K562 (cell line): ENCODE results near the gene PUS7L. TPM values are rescaled to one million over a fixed set of nuclear protein-coding genes. Genes with fewer than 3 reads are reported as not detected.

Experiments
- ATAC-seq: fragments of 200-7000 bp; cut with Tn5 transposase; 3 replicates; pipeline ENCODE4 v1.9.1; 2020; ENCODE audit warnings: moderate library complexity
- BruUV-seq: library from RNA; stranded (reverse); fragments of 400-500 nt; replicated peaks from 2 replicates; lab custom pipeline; 2021; lab: Mats Ljungman, UMichigan
- CTCF ChIA-PET: fragments of 300-600 bp; formaldehyde crosslinking; extraction: SDS; loops from one replicate; lab custom pipeline; 2021; ENCODE audit warnings: low intra/inter-chr PET ratio; lab: Yijun Ruan, JAX
- POLR2A ChIA-PET: fragments of 300-600, 350-650 bp; sonication (Branson Sonifier 250); formaldehyde crosslinking; extraction: SDS; loops from one replicate; lab custom pipeline; 2021; ENCODE audit warnings: antibody characterized with exemption, inconsistent platforms; lab: Yijun Ruan, JAX
- DNase-seq, 4 experiments: peaks; one replicate each; pipeline versions ENCODE4 v3.0.0 to v3.0.0-alpha.2; 2011 to 2018; ENCODE audit warnings: low spot score in 3 of 4, mixed read lengths in 3 of 4; ENCODE audit errors: extremely low read depth in 1 of 4
- FAIRE-seq: peaks from 2 replicates; lab custom pipeline; 2011; peaks lifted over from hg19 to GRCh38; lab: Jason Lieb, UNC
- H2AFZ ChIP-seq: 2 replicates; pipeline ENCODE4 v1.6.0; 2011; ENCODE audit warnings: low read depth, low read length, control low read depth, inconsistent platforms
- H3K27ac ChIP-seq: fragments of 200-600 bp; 3 replicates; pipeline ENCODE4 v1.8.0; 2011; ENCODE audit warnings: low read depth, mild to moderate bottlenecking, control low read depth, inconsistent platforms, low read length, moderate library complexity, mixed read lengths; ENCODE audit errors: extremely low read depth
- H3K27me3 ChIP-seq, 2 experiments: fragments of 300-600 bp in 1 of 2; 2 replicates in 1 of 2; 3 replicates in 1 of 2; pipeline versions ENCODE4 v1.6.0 to v1.8.0; 2011; ENCODE audit warnings: inconsistent platforms in 2 of 2, low read length in 2 of 2, mild to moderate bottlenecking in 1 of 2, mixed read lengths in 1 of 2, moderate library complexity in 1 of 2; ENCODE audit not compliant: control insufficient read depth in 2 of 2, insufficient read depth in 2 of 2
- H3K36me3 ChIP-seq: fragments of 300-600 bp; 3 replicates; pipeline ENCODE4 v1.8.0; 2011; ENCODE audit warnings: mild to moderate bottlenecking, low read length, inconsistent platforms; ENCODE audit not compliant: control insufficient read depth, insufficient read depth
- H3K4me1 ChIP-seq, 2 experiments: fragments of 200-600 bp in 1 of 2; replicated peaks in 1 of 2; 2 replicates in 1 of 2; 3 replicates in 1 of 2; pipeline versions ENCODE4 v1.5.1 to v1.8.0; 2011; ENCODE audit warnings: inconsistent platforms in 2 of 2, low read length in 2 of 2, mild to moderate bottlenecking in 1 of 2, mixed read lengths in 1 of 2, moderate library complexity in 1 of 2; ENCODE audit not compliant: control insufficient read depth in 2 of 2, insufficient read depth in 2 of 2
- H3K4me2 ChIP-seq: 2 replicates; pipeline ENCODE4 v1.6.1; 2011; ENCODE audit warnings: low read length, control low read depth, inconsistent platforms, mixed read lengths; ENCODE audit not compliant: insufficient read depth
- H3K4me3 ChIP-seq: fragments of 200-600 bp; sonication (generic), shearing (Covaris generic); 2 replicates; pipeline ENCODE4 v1.5.1; 2016; ENCODE audit warnings: control low read depth, inconsistent platforms
- H3K79me2 ChIP-seq: fragments of 200-600 bp; 3 replicates; pipeline ENCODE4 v1.8.0; 2011; ENCODE audit warnings: low read length, inconsistent platforms; ENCODE audit not compliant: control insufficient read depth, insufficient read depth
- H3K9ac ChIP-seq, 2 experiments: 2 replicates each; pipeline versions ENCODE4 v1.6.0 to v1.6.1; 2011; ENCODE audit warnings: low read depth in 2 of 2, low read length in 2 of 2, control low read depth in 1 of 2, inconsistent platforms in 1 of 2, mild to moderate bottlenecking in 1 of 2, mixed read lengths in 1 of 2; ENCODE audit not compliant: insufficient read depth in 1 of 2
- H3K9me1 ChIP-seq: one replicate; pipeline ENCODE4 v1.6.0; 2011; ENCODE audit warnings: inconsistent platforms, mild to moderate bottlenecking, low read length, moderate library complexity; ENCODE audit not compliant: control insufficient read depth, insufficient read depth
- H3K9me3 ChIP-seq: replicated peaks from 2 replicates; pipeline ENCODE4 v1.5.1; 2011; ENCODE audit warnings: low read depth, low read length, inconsistent platforms; ENCODE audit not compliant: control insufficient read depth, insufficient read depth
- H4K20me1 ChIP-seq: replicated peaks from 2 replicates; pipeline ENCODE4 v1.6.1; 2011; ENCODE audit warnings: low read length, inconsistent platforms, mixed read lengths; ENCODE audit not compliant: control insufficient read depth, insufficient read depth
- CSDE1 ChIP-seq, 2 experiments: fragments of 450-650 bp; IDR thresholded peaks; 2 replicates each; pipeline ENCODE4 v1.6.1; 2016; ENCODE audit warnings: mild to moderate bottlenecking in 1 of 2
- ERF ChIP-seq: fragments of 450-650 bp; formaldehyde crosslinking; IDR thresholded peaks from 2 replicates; pipeline ENCODE4 v1.4.0; 2020; ENCODE audit warnings: mild to moderate bottlenecking, mixed read lengths
- FOXJ2 ChIP-seq: fragments of 200-800 bp; sonication (Bioruptor generic); IDR thresholded peaks from 2 replicates; pipeline ENCODE4 v1.6.1; 2016; ENCODE audit warnings: missing genetic modification characterization, missing compliant biosample characterization
- FOXP1 ChIP-seq: sonication (generic); formaldehyde crosslinking; IDR thresholded peaks from 2 replicates; pipeline ENCODE4 v1.8.0; 2022; ENCODE audit warnings: mild to moderate bottlenecking, missing genetic modification reagents
- MCM5 ChIP-seq: fragments of 450-650 bp; IDR thresholded peaks from 2 replicates; pipeline ENCODE4 v1.6.1; 2016; ENCODE audit warnings: low read depth
- NFATC3 ChIP-seq: fragments of 450-650 bp; IDR thresholded peaks from 2 replicates; pipeline ENCODE4 v1.6.1; 2017; ENCODE audit warnings: mild to moderate bottlenecking
- SRSF3 ChIP-seq: fragments of 200-400 bp; formaldehyde crosslinking; IDR thresholded peaks from 2 replicates; pipeline ENCODE4 v1.6.1; 2016; ENCODE audit warnings: mild to moderate bottlenecking, low read length, moderate library complexity; ENCODE audit not compliant: insufficient read depth
- SRSF9 ChIP-seq: fragments of 200-400 bp; formaldehyde crosslinking; IDR thresholded peaks from 2 replicates; pipeline ENCODE4 v1.6.1; 2017; ENCODE audit warnings: low read depth, low read length, borderline replicate concordance
- ZKSCAN3 ChIP-seq: fragments of 250-450 bp; sonication (Bioruptor Pico); IDR thresholded peaks from 2 replicates; pipeline ENCODE4 v1.4.0; 2020
- ZKSCAN8 ChIP-seq: fragments of 200-800 bp; sonication (Bioruptor generic); IDR thresholded peaks from 2 replicates; pipeline ENCODE4 v1.6.1; 2016; ENCODE audit warnings: missing genetic modification characterization, missing compliant biosample characterization
- ZNF347 ChIP-seq: fragments of 450-650 bp; formaldehyde crosslinking; IDR thresholded peaks from 2 replicates; pipeline ENCODE4 v1.4.0; 2020; ENCODE audit warnings: low read depth, mild to moderate bottlenecking, moderate library complexity
- WGBS: fragments of 100-300 bp; shearing (Covaris generic); methylation state at CpG from one replicate; pipeline ENCODE4 v1.1.6; 2016; ENCODE audit warnings: low coverage, mixed read lengths; ENCODE audit not compliant: insufficient coverage; ENCODE audit errors: missing lambda C conversion rate; 5-methylcytosine and 5-hydroxymethylcytosine counted together
- in situ Hi-C: fragments of 300-500 bp; cut with MboI; formaldehyde crosslinking; loops from 4 replicates; pipeline ENCODE4 v1.15.0; 2018; ENCODE audit warnings: inconsistent platforms, mixed read lengths
- intact Hi-C: fragments of 100-400 bp; cut with micrococcal nuclease; formaldehyde crosslinking; loops from 2 replicates; pipeline ENCODE4 v1.14.2; 2022
- polyA plus RNA-seq, 8 experiments: library from polyadenylated mRNA; depleted of rRNA in 4 of 8; stranded (reverse) in 5 of 8; unstranded in 3 of 8; fragments of >200 nt; fragmentation: Nextera tagmentation in 2 of 8; fragmentation: Illumina TruSeq in 1 of 8; extraction: Ambion mirVana in 2 of 8; extraction: Trizol in 1 of 8; gene quantifications; 2 replicates each; pipeline versions ENCODE4 v1.2.1 to v1.2.3, GENCODE V29; 2011 to 2014; ENCODE audit warnings: inconsistent platforms in 1 of 8, missing spikeins in 1 of 8
- total RNA-seq, 7 experiments: library from RNA; depleted of rRNA in 6 of 7; stranded (reverse); fragments of >200 nt in 6 of 7; fragmentation: Illumina TruSeq in 2 of 7; extraction: Trizol in 2 of 7; gene quantifications; 2 replicates each; pipeline versions ENCODE4 v1.2.1 to v1.2.3, GENCODE V29; 2011 to 2021; ENCODE audit warnings: low replicate concordance in 1 of 7
- TF ChIP-seq, protein P1 (sequence below): fragments of 450-650 bp; IDR thresholded peaks from 2 replicates; pipeline ENCODE4 v1.6.1; 2016; ENCODE audit warnings: missing biosample characterization, missing genetic modification characterization
- TF ChIP-seq, protein P2 (sequence below): IDR thresholded peaks from 3 replicates; pipeline ENCODE4 v1.6.1; 2011; ENCODE audit warnings: borderline replicate concordance, mild to moderate bottlenecking, moderate library complexity; ENCODE audit not compliant: insufficient read length; ENCODE audit errors: extremely low read depth
- TF ChIP-seq, protein P3 (sequence below): IDR thresholded peaks from 2 replicates; pipeline ENCODE4 v1.6.1; 2012; ENCODE audit warnings: low read depth, low read length, improper control_type of control experiment, borderline replicate concordance
- TF ChIP-seq, protein P4 (sequence below): fragments of 250-450 bp; sonication (Bioruptor Pico); IDR thresholded peaks from 2 replicates; pipeline ENCODE4 v1.8.0; 2022; ENCODE audit warnings: inconsistent platforms, mild to moderate bottlenecking, moderate library complexity, borderline replicate concordance

PUS7L gene
- total and polyA plus RNA-seq, 9 of the 15 experiments (the other 6 are each of a cell fraction or from before 2014, with no cell fraction given), result 10.8 to 53.3 (median 25.2) TPM

DNA sequence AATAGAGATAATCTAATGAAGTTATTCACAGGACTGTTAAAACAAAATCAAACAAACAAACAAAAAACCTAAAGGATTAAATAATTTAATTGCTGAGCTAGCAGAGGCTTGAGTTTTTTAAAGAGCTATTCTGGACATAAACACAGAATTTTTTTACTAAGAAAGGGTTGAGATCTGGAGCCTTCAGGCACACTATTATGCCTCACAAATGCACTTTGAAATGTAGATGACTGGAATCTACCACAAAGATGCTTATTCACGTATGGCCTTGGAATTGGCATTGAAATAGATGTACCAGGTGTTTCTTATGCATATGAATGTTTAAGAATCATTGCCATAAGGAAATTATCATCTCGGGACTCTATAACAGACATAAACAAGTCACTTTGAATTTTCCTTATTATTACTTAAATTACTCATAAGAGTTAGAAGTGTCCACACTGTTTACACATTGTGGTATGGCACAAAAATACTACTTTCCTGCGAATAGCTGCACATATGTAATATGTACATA, 21.6 kb downstream of the PUS7L start (continued):
- TF ChIP-seq FOXP1, result no peak
- TF ChIP-seq, protein P1, sequence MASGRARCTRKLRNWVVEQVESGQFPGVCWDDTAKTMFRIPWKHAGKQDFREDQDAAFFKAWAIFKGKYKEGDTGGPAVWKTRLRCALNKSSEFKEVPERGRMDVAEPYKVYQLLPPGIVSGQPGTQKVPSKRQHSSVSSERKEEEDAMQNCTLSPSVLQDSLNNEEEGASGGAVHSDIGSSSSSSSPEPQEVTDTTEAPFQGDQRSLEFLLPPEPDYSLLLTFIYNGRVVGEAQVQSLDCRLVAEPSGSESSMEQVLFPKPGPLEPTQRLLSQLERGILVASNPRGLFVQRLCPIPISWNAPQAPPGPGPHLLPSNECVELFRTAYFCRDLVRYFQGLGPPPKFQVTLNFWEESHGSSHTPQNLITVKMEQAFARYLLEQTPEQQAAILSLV (tag), result no peak
- no peak for TF ChIP-seq ZKSCAN8

DNA sequence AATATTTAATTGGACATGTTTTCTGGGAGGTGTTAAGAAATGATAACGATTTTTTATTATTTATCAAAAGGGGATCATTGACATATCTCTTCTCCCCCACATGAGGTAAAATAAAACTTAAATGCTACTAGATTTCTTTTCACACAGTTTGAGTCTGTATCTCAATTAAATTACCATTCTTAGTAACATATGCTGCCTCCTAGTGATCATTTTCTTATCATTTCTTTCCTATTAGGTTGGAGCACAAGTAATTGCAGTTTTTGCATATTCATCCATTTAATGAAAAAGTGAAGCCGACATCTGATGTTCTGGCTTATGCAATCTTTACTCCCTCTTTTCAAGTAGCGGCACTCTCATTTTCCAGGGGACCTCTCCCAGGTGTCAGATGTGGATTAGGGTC, 24.9 kb downstream of the PUS7L start:
- CTCF ChIA-PET, result no interaction called here
- Histone ChIP-seq H3K9ac (no peak overlapping the region), H3K79me2 (no peaks in the 10 kb centered on the region), H3K4me2 (no peak overlapping the region), H3K27ac (no peak overlapping the region), H3K36me3 (peaks cover 80% of the 10 kb centered on the region), H3K4me3 (no peak overlapping the region), H3K27me3 (no peaks in the 10 kb centered on the region), H2AFZ (no peak overlapping the region), H3K4me1 (no peaks in the 10 kb centered on the region), H3K9me3 (no peaks in the 10 kb centered on the region), H4K20me1 (no peaks in the 10 kb centered on the region), H3K9me1 (no peaks in the 10 kb centered on the region)
- no peak for DNase-seq
- no peak for FAIRE-seq
- in situ Hi-C loops, result loop anchor here (5.0 kb wide), 1 partner anchor 231 kb away; no protein-coding TSS in a partner anchor
- intact Hi-C loops, result loop anchor here (10.0 kb wide), 1 partner anchor 289 kb away; no protein-coding TSS in a partner anchor
- POLR2A ChIA-PET, result no interaction called here
- WGBS, result 70% methylated on average over 3 of the region's 3 CpGs
- BruUV-seq, result no TSS peak
- no peak for ATAC-seq
- TF ChIP-seq, protein P2, sequence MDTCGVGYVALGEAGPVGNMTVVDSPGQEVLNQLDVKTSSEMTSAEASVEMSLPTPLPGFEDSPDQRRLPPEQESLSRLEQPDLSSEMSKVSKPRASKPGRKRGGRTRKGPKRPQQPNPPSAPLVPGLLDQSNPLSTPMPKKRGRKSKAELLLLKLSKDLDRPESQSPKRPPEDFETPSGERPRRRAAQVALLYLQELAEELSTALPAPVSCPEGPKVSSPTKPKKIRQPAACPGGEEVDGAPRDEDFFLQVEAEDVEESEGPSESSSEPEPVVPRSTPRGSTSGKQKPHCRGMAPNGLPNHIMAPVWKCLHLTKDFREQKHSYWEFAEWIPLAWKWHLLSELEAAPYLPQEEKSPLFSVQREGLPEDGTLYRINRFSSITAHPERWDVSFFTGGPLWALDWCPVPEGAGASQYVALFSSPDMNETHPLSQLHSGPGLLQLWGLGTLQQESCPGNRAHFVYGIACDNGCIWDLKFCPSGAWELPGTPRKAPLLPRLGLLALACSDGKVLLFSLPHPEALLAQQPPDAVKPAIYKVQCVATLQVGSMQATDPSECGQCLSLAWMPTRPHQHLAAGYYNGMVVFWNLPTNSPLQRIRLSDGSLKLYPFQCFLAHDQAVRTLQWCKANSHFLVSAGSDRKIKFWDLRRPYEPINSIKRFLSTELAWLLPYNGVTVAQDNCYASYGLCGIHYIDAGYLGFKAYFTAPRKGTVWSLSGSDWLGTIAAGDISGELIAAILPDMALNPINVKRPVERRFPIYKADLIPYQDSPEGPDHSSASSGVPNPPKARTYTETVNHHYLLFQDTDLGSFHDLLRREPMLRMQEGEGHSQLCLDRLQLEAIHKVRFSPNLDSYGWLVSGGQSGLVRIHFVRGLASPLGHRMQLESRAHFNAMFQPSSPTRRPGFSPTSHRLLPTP, result no peak
- no peak for TF ChIP-seq NFATC3
- TF ChIP-seq MCM5, result no peak
- TF ChIP-seq CSDE1 (IDR thresholded peaks at IDR 0.05), result no peak
- no peak for TF ChIP-seq ZKSCAN3 (CRISPR knock-in tag)
- no peak for TF ChIP-seq SRSF3
- TF ChIP-seq, protein P3, sequence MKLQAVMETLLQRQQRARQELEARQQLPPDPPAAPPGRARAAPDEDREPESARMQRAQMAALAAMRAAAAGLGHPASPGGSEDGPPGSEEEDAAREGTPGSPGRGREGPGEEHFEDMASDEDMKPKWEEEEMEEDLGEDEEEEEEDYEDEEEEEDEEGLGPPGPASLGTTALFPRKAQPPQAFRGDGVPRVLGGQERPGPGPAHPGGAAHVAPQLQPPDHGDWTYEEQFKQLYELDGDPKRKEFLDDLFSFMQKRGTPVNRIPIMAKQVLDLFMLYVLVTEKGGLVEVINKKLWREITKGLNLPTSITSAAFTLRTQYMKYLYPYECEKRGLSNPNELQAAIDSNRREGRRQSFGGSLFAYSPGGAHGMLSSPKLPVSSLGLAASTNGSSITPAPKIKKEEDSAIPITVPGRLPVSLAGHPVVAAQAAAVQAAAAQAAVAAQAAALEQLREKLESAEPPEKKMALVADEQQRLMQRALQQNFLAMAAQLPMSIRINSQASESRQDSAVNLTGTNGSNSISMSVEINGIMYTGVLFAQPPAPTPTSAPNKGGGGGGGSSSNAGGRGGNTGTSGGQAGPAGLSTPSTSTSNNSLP, result no peak
- TF ChIP-seq, protein P4, sequence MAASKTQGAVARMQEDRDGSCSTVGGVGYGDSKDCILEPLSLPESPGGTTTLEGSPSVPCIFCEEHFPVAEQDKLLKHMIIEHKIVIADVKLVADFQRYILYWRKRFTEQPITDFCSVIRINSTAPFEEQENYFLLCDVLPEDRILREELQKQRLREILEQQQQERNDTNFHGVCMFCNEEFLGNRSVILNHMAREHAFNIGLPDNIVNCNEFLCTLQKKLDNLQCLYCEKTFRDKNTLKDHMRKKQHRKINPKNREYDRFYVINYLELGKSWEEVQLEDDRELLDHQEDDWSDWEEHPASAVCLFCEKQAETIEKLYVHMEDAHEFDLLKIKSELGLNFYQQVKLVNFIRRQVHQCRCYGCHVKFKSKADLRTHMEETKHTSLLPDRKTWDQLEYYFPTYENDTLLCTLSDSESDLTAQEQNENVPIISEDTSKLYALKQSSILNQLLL (CRISPR knock-in tag), result no peak
- no peak for TF ChIP-seq ERF
- no peak for TF ChIP-seq FOXJ2
- no peak for TF ChIP-seq SRSF9
- TF ChIP-seq ZNF347 (CRISPR knock-in tag), result no peak
